AG09309 (cell line): ENCODE measurements around the gene DPYD.
A peak's percentile ranks its signal among the peaks of the same experiment; 100 is the strongest.

ENCODE experiments used
- DNase-seq: peaks from one replicate; pipeline ENCODE4 v3.0.0-alpha.2; 2010; ENCODE audit warnings: low read depth
- H3K4me3 ChIP-seq: 2 replicates; pipeline ENCODE4 v1.5.1; 2011; ENCODE audit warnings: mild to moderate bottlenecking, low read depth, low read length, moderate library complexity; ENCODE audit not compliant: control insufficient read depth
- CTCF ChIP-seq: IDR thresholded peaks from 2 replicates; pipeline ENCODE4 v1.5.1; 2011; ENCODE audit warnings: mild to moderate bottlenecking, low read depth, low read length, inconsistent platforms; ENCODE audit not compliant: insufficient read depth, control insufficient read depth; ENCODE audit errors: missing control alignments

DPYD gene

GRCh38 chr1:97277891-97278654 lies 642.8 kb downstream of the DPYD start:
- DNase-seq, result peak; percentile 43
- no peak overlapping the region for H3K4me3 ChIP-seq
- TF ChIP-seq CTCF, result no peak

DNA sequence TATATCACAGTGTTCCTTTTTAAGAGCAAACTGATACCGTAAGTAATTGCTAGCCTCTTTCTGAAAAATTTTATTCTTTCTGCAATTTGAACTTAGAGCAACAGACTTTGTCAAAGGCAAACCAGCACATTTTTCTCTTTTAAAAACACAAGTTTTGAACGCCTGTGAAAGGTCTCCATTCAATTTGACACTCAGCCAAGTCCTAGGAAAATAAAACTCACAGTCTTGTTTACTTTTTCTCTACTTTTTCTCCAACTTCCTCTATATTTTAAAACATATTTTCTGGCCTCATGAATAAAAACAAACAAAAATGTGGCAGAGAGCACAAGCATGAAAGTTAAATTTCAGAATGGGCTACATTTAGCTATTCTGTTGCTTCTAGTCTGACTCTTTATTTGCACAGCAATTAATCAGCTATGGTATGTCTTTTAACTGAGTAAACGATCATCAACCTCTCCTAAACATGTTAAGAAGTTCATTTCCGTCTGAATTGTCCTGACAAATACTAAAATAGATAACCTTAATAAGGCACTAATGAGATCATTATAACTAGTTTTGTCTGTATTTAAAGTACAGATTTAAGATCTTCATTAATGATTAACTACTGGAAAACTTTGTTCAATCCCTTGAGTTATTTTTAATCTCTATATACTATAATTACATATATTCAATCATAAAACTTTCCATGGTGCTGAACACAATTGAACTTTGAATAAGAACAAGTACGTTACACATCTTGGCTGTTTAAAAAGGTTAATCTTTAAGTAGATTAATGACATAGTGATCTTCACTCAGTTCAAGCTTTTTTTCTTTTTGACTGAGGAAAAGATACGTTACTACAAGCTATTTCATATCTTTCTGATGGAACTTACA lies 648.7 kb downstream of the DPYD start:
- no peak for TF ChIP-seq CTCF
- no peak overlapping the region for H3K4me3 ChIP-seq
- no peak for DNase-seq

DNA sequence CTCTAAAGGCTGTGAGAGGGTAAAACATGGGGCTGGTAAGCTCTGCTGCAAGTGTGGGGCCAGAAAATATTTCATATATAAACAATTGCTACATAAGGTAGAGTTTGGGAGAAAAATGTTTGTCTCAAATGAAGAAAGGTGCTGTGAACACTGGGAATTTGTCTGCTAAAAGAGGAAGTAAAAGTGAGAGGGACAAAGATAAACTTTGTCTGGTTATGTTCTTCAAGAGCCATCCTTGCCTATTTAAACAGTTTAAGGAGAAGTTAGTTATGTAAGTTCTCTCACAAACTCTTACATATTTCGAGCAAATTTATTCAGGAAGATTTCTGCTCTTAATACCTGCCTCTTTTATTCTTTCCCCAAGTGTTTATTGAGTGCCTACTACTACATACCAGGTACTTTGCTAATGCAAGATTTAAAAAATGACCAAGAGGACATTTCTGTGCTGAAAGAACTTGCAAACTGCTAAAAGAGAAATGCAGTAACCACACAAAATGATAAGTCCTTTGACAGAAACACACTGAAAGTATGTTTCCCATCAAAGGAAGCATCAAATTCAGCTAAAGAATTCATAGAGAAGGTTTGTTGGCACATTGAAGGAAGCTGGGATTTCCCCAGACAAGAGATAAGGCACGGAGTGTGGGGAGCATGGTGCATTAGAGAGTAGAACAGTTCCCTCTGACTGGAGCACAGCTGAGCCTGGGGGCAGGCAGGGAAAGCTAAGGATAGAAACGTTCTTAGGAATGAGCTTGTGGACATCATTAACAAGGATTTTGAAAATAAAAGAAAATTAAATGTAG lies 650.1 kb downstream of the DPYD start:
- TF ChIP-seq CTCF, result no peak
- DNase-seq, result no peak

DNA sequence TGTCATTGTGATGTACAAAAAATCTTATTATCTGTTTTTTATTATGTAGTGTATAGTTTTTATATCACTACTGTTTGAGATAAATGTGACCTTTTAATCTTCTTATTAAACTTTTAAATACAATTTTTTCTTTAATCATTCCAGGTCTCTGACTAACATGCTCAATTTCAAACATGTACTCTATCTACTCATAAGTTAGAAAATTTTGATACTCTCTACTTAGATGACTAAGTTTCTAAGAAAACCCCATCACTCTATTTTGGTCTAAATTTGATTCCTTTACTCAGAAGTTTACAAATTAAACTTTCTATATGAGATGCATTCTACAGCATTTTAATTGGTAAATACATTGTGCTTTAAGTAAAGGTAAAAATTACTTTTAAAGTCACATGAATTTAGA lies 655.2 kb downstream of the DPYD start:
- TF ChIP-seq CTCF, result no peak
- DNase-seq, result no peak
- no peak overlapping the region for H3K4me3 ChIP-seq

More for the DNA sequence above, 650.1 kb downstream of the DPYD start:
- no peak overlapping the region for H3K4me3 ChIP-seq

GRCh38 chr1:97262842-97263241 lies 658.0 kb downstream of the DPYD start:
- H3K4me3 ChIP-seq, result no peak overlapping the region
- no peak for TF ChIP-seq CTCF
- DNase-seq, result no peak

DNA sequence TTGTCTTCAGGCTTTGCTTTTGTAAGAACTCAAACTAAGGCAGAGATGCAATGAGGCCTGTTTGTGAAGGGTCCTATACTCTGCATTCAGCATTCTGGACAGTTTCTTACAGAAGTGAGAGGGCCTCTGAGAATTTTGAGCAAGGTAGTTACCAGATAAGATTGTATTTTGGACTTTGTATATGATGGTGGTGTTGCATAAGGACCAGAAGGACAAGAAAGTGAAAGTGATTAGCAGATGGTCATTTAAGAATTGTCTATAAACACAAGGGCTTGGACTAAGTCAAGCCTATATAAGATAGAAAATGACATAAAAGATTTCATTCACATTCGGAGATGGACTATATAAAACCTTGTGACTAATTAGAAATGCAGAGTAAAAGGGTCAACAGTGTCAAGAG lies 662.2 kb downstream of the DPYD start:
- TF ChIP-seq CTCF, result no peak
- no peak for DNase-seq
- H3K4me3 ChIP-seq, result no peak overlapping the region
